Measurements from ENCODE around the gene GPR61.

Gene GPR61

DNA sequence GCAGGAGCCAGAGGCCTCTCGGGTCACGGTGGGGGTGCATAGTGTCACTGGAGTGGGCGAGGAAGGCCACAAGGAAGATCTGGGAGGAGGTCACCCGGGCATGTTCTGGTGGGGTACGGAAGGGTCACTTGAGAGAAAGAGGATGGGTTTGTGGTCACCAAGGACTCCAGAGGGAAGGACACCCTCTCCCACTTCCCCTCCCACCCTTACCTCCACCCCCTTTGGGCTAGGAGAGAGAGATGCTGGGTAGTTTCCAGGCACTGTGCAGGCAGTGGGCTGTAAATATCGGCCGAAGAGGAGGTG is 30.8 kb upstream of the GPR61 start:
- DNase-seq (ENCODE audit: low spot score): no peak

DNA sequence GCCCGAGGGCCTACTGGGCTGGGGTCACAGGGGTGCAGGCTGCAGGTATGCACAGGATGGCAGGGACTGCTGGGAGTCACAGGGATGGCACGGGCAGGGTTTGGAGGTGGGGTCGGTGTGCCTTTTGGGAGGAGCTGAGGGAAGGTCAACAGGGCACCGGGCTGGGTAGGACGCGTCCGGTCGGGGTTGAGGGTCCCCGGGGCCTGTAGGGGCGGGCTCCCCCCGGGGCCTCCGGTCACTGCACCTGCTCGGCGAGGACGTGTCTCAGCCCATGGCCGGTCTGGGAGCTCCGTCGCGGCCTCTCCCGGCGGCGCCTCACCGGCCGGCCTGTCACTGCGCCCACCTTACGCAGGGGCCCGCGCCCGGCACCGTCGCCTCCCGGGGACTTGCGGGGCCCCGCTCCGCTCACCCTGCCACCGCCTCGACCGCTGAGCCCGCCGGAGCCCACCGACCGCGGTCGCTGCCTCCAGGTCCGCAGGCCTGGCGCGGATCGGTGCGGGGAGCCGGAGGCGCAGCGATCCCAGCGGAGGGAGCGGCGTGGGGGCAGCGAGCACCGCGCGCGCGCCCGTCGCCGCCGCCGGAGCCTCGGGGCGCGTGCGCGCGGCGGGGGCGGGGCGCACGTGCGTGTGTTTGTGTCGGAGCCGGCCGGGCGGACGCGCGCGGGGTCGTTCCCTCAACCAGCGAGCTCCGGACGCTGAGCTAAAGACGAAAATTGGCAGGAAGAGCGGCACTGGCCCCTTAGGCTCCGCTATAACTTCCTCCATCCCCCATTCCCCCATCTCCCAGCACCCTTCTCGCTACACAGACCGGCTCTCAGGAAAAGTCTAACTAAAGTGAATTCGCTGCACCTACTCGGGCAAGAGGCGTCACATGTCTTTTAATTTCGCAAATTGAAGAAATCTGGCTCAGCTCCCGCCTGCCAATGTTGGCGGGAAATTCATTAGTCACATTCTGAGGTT is 30.2 kb upstream of the GPR61 start, which contains the start of gene AMIGO1:
AMIGO1 (minus strand) TSS at position 552 of the 959 bp plus-strand sequence. CDS start 815 bp downstream, outside the sequence.
- peak; percentile 50 for DNase-seq (ENCODE audit: low spot score)

GRCh38 chr1:109513110-109513710 is 26.5 kb upstream of the GPR61 start:
- no peak for DNase-seq (ENCODE audit: low spot score)

- no peak for DNase-seq (ENCODE audit: low spot score)
Observed at GRCh38 chr1:109514846-109515245, 24.8 kb upstream of the GPR61 start.

GRCh38 chr1:109516872-109517271 is 22.8 kb upstream of the GPR61 start:
- no peak for DNase-seq (ENCODE audit: low spot score)

- DNase-seq (ENCODE audit: low spot score): no peak
Observed at GRCh38 chr1:109517337-109517736, 22.3 kb upstream of the GPR61 start.

DNA sequence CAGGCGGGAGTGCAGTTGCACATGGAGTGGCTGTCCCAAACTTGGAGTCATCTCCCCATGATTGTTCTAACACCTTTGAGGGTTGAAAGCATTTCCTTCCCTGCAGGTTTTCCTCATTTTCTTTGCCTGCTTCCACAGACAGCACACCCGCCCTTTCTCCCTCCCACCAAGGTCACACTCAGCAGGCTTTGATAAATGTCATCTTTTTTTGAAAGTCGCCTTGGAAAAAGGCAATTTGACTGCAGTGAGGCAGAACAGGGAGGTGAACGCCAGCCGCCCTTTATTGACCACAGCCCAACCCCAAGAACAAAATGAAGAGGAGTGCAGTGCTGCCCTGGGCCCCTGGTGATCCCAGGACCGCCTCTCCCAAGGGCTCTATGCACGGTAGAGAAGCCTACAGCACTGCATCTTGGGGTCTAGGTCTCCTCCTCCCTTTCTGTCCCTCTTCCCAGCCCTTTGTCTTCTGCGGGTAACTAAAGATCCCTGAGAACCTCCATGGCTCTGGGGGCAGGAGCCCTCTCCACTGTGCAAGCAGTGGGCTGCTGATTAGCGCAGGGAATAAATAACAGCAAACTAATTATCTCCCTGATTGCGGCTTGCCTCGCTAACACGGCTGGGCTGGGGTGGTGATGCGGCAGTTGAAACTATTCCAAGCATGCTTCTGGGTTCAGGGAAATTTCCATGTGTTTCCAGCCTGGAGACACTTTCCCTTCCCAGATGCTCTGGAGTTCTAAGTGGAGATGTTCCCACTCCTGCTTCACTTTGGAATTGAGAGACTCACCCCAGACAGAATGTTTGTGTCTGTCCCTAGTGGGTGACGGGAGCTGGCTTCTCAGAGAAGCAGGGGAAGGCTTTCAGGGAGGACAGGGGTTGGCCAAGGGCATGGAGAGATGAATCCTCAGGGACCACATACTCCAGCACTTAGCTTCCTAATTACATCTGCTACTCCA is 18.4 kb upstream of the GPR61 start:
- no peak for DNase-seq (ENCODE audit: low spot score)

DNA sequence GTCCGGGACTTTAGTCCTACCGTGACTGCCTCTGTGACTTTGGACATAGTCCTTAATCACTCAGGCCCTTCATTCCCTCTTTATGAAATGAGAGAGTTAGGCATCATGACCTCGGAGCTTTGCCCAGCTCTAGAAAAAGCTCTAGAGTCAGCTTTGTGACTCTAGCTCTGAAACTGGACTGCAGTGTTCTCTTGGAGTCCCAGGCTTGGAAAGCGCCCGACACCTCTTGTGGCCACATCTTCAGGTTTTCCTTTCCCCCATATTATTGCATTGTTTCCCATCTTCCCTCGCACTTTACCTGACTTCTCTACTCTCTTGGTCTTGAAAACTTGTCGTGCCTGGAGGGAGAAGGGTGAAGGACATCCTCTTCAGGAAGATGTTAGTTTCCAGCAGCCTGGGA is 17.6 kb upstream of the GPR61 start:
- no peak for DNase-seq (ENCODE audit: low spot score)

- no peak for DNase-seq (ENCODE audit: low spot score)
Observed at GRCh38 chr1:109523706-109524105, 16.0 kb upstream of the GPR61 start.

DNA sequence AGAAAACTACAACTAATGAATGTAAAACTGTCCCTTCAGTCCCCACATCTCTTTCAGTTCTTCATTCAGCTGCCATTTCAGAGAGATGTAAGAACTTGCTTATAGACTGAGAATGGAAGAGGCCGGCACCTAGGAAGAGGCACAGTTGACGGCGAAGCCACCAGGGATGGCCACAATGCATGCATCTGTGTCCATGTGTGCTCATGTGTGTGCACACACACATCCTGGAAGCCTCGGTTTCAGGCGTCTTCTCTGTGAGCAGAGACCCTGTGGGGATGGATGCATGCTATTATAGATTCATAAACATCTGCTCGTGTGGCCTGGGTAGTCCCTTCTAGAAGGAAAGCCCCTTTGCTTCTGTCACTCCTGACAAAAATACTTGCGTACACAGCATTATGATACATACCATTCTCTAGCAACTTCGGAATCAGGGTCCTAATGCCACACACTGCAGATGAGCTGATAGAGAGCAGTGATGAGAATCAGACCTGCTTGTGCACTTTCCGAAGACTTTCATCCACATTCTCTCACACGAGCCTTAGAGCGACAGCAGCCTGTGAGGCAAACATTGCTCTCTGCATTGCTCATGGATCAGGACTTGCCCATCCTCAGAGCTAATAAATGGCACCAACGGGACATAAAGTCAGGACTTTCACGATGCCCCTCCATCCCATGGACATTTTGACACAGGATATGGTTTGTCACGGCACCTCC is 12.4 kb upstream of the GPR61 start:
- no peak for DNase-seq (ENCODE audit: low spot score)

DNA sequence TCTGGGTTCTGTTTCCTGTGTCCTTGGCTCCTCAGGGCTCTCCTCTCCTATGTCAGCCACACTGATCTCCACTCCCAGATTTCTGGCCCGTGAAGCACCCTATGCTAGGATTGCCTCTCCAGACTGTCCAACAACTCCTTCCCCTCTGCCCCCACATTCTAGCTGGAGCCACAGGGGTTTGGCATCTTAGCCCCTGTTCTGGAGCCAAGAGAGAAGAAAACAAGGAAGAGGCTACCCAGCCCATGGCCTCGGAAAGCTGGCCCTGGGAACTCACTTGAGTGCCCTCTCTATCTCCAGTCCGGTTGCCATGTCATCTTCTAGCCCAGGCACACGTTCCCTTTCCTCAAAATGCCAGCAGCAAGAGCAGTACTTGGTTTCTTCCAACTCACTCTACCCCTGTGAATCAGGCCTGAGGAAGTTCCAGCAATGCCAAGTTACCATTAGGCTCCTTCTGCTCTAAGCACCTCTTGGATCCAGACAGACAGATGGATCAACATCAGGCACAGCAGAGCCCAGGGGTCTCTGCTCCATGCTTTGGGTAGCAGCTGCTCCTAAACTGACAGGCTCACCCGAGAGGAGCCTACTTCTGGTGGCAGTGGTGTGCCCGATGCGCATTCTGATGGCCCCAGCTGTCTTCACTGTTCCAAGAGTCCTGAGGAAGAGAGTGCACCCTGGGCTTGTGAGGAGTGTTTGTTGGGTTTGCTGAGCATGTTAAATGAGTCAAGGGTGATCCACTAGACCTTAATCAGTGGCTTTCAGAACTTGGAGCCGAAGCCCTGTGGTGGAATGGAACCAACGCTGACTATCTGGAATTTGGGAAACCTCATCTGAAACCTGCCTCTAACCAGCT is 11.6 kb upstream of the GPR61 start:
- DNase-seq (ENCODE audit: low spot score): no peak

DNA sequence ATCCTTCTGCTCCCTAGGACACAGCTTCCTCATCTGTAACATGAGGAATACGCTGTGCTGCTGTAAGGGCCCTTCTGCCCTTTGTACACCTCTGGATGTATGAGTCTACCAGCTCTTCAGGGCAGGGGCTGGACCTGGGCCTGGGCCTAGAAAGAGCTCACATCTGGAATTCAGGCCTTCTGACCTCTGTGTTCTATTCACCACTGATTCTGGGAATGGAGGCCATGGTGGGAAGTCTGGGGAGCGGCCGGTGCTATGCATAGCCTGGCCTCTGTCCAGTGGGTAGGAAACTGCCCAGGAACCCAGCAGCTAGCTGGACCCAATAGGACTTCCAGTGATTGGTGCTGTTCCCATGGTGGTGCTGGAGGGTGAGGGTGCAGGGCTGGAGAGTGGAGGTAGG is 11.0 kb upstream of the GPR61 start:
- no peak for DNase-seq (ENCODE audit: low spot score)

DNA sequence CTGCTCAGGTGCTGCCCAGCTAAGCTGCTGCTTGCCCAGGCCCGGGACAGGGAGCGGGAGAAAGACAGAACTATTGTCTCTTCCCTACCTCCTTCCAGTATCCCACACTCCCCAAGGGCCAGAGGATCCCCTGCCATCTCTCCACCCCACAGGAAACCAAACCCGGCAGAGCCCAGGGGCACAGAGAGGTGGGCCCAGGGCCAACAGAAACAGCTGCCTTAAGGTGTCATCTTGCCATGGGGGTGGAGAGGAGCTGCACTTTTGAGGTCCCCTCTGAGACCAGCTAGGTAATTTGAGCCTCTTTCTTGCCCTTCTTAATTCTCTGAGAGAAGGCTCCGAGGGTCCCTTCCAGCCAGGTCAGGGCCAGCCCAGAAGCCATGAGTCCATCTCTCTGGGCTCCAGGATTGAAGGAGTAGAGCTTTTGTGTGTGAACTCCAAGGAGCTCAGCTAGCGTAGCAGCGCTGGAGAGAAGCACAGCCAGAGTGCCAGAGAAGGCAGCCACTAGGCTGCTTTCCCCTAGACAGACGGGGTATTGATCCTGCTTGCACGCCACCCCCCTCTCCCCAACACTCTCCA is 9.7 kb upstream of the GPR61 start:
- no peak for DNase-seq (ENCODE audit: low spot score)

DNA sequence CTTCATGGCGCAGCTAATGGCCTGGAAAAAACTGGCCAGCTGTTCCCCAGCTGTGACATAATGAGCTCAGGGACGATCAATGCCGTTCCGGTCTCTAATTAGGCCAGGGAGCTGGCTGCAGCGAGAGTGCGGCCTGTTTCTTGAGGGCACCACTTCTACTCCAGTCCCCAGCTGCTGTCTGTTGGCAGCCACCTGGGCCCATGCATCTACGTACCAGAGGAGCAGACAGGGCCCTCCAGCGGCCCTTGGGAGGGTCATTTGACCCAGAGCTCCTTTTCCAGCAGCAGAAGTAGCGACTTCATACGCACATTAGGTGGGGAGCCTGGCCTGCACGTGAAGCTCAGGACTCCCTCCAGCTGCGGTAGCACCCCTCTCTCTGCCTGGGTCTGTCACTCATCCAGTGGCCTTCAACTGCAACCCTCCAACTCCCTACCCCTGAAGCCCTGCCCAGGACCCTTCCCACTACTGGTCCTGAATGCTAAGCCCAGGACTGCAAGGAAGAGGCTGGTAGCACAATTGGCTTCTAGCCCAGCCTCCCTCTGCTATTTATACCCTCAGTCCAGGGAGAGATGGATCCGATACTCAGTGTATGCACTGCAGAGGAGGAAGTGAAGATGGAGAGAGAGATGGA is 9.1 kb upstream of the GPR61 start:
- DNase-seq (ENCODE audit: low spot score): no peak

DNA sequence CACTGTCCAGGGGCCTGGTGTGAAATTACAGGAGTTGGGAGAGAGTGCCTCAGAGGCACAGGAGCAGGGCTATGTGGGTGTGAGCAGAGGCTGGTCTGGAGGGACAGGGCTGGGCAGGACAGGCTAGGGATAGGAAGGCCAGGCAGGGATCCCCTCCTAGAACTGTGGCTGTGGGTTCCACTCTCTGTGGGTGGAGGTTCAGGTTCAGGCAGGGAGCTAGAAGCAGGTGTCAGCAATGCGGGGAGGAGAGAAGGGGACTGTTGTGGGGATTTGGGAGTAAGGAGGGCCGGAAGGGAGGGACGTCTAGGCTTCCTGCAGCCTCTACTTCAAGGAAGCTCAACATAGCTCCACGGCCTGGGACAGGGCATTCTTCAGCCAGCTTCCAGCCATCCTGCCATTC is 8.3 kb upstream of the GPR61 start:
- DNase-seq (ENCODE audit: low spot score): no peak

GRCh38 chr1:109531826-109532364 is 7.8 kb upstream of the GPR61 start:
- no peak for DNase-seq (ENCODE audit: low spot score)

- peak; percentile 91 for DNase-seq (ENCODE audit: low spot score)
Observed at GRCh38 chr1:109532365-109533136, 7.1 kb upstream of the GPR61 start.

DNA sequence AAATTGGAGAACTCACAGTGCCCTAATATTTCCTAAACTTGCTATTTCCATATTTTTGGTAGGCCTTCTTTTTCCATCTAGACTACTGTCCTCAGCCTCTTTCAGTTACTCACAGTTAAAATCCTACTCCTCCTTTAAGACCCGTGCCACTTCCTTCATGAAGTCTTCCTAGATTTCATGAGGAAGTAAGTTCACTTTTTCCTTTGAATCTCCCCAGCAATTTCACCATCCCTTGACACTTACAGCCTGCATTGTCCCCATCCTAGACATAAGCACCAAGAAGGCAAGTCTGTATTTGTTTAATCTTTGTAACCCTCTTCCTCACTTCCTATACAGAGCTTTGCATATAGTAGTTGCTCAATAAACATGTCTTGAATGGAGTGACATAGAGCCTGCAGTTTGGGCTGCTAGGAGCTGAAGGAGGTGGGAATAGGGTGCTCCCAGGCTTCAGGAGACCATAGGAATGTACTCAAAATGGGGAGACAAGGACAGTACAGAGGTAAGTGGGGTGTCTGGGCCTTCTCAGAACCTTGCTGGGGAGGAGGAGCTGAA is 5.3 kb upstream of the GPR61 start:
- no peak for DNase-seq (ENCODE audit: low spot score)

DNA sequence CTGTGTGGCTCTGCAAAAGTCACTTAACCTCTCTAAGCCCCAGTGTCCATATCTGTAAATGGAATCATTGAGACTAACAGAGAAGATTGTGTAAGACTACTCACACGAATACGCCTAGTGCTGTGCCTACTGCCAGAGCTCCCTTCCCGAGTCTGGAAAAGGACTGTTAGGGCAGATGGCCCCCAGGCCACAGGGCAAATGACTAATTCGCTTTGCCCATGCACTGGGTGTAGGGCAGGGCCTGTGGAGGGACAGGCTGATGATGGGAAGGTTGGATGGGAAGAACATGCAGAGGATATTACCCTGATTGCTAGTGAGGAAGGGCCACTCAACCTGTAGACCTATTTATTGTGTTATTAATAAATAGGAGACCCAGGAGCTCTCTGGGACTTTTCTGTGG is 4.2 kb upstream of the GPR61 start:
- no peak for DNase-seq (ENCODE audit: low spot score)
